Measurements from ENCODE around the gene DDX20.

The DDX20 gene

DNA sequence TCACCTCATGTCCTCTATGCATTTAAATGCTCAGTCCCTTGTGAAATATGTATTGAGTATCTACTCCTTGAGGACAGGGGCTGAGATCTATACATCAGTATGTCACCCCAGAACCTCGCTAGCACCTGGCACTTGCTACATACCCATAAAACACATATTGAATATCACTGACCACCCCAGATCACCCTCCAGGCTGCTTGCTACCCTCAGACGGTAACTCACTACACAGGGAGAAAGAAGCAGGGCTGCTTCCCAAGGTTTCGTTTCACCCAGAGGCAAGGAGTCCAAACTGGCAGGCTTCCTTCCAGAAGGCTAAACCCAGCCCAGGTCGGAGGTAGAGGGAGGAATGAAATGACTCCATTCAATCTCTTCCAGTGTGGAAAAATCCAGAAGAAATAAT is 25.0 kb upstream of the DDX20 start:
- TF ChIP-seq EP300 (IDR thresholded peaks at IDR 0.05; ENCODE audit: borderline replicate concordance) (no peak), NFIC (IDR thresholded peaks at IDR 0.05) (no peak)

DNA sequence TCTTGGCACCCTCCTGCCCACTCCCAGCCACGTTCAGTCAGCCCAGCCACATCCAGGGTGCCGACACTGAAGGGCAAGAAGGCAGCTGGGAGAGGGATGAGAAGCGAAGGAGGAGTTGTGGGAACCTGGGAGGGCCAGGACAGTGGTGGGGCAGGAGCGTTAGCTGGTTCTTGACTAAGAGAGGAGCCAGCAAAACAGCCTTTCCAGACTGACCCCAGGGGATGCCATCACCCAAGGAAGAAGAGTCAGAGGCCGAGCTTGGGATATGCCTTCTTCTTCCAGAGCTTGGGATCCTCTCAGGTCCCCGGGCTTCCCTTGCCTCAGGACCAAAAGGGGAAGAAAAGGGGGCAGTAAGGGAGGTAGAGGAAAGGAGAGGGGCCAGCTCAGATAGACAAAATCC is 23.7 kb upstream of the DDX20 start:
- no peak for TF ChIP-seq RAD21 (IDR thresholded peaks at IDR 0.05; ENCODE audit: low read depth)
- TF ChIP-seq TCF12 (IDR thresholded peaks at IDR 0.05; ENCODE audit: low read depth) = no peak
- no peak for TF ChIP-seq MAX (IDR thresholded peaks at IDR 0.05)
- no peak for TF ChIP-seq FOXM1 (IDR thresholded peaks at IDR 0.05; ENCODE audit: borderline replicate concordance, low read depth)
- no peak for TF ChIP-seq YY1 (IDR thresholded peaks at IDR 0.05; ENCODE audit: low read depth)
- TF ChIP-seq ZBTB7A (IDR thresholded peaks at IDR 0.05; ENCODE audit: low read depth) = no peak
- TF ChIP-seq EGR1 (IDR thresholded peaks at IDR 0.05) = no peak
- TF ChIP-seq CEBPB (IDR thresholded peaks at IDR 0.05) = no peak
- TF ChIP-seq REST (IDR thresholded peaks at IDR 0.05; ENCODE audit: low read depth) = no peak
- no peak for TF ChIP-seq TAF1 (IDR thresholded peaks at IDR 0.05; ENCODE audit: low read depth)
- no peak for TF ChIP-seq NFIC (IDR thresholded peaks at IDR 0.05)
- TF ChIP-seq CREB1 (IDR thresholded peaks at IDR 0.05; ENCODE audit: low read depth) = no peak
- no peak for TF ChIP-seq EP300 (IDR thresholded peaks at IDR 0.05; ENCODE audit: borderline replicate concordance)
- TF ChIP-seq, protein P1, sequence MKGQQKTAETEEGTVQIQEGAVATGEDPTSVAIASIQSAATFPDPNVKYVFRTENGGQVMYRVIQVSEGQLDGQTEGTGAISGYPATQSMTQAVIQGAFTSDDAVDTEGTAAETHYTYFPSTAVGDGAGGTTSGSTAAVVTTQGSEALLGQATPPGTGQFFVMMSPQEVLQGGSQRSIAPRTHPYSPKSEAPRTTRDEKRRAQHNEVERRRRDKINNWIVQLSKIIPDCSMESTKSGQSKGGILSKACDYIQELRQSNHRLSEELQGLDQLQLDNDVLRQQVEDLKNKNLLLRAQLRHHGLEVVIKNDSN (IDR thresholded peaks at IDR 0.05) = no peak
- TF ChIP-seq TEAD4 (IDR thresholded peaks at IDR 0.05) = no peak

DNA sequence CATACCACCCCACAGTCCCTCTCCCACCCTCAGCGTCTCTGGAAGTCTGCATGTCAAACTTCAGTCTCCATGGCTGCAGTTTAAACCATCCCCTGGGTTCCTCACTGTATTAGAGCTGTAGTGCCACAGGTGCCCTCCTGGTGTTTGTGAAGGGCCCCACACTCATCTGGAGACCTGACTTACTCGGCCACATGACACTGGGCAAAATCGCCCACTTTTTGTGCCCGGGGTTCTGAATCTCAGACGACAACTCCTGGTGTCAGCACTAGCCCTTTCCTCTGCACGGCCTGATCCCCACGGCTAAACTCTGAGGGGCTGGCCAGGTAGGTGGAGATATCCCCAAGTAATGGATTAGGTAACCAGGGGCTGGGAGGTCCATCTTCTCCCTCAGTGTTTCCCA is 23.0 kb upstream of the DDX20 start:
- no peak for TF ChIP-seq EP300 (IDR thresholded peaks at IDR 0.05; ENCODE audit: borderline replicate concordance)

DNA sequence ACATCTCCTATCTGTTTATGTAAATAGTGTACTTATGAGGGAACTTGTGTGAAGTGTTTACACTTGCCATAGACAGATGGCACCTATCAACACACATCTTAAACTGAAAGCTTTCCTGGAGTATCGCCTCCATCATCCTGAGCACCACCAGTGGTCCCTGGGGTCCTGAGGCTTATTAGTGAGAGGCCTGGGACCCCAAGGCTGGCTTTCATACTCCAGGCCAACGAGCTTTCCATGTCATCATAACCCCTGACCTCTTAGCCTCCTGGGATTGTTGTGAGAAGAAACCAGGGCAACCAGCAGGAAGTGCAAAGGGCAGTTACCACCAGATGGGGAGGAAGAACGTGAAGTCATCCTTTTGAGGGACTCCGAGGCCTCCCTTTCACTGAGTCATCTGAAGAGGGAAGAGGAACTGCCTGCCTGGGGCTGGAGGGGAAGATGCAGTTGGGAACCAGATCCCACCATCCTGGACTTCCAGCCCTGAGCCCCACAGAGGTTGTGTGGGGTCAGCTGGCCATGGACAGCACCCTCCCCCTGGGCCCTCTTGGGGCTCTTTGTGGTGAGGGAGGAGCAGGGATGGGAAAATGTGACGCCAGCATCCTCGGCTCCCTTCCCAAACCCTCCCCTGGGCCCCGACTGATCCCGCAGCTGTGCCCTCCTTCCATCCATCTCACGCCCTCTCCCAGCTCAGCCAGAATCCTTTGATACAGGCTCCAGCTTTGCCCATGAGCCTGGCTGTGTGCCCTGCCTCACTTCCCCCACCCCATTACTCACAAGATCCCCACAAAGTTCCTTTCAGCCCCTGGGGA is 22.3 kb upstream of the DDX20 start:
- TF ChIP-seq RAD21 (IDR thresholded peaks at IDR 0.05; ENCODE audit: low read depth) (no peak), TAF1 (IDR thresholded peaks at IDR 0.05; ENCODE audit: low read depth) (no peak), YY1 (IDR thresholded peaks at IDR 0.05; ENCODE audit: low read depth) (no peak), FOXM1 (IDR thresholded peaks at IDR 0.05; ENCODE audit: borderline replicate concordance, low read depth) (no peak), CREB1 (IDR thresholded peaks at IDR 0.05; ENCODE audit: low read depth) (no peak), TCF12 (IDR thresholded peaks at IDR 0.05; ENCODE audit: low read depth) (no peak), ZBTB7A (IDR thresholded peaks at IDR 0.05; ENCODE audit: low read depth) (no peak), MAX (IDR thresholded peaks at IDR 0.05) (no peak), NFIC (IDR thresholded peaks at IDR 0.05) (no peak), CEBPB (IDR thresholded peaks at IDR 0.05) (no peak)
- TF ChIP-seq, protein P1 (IDR thresholded peaks at IDR 0.05) = no peak

DNA sequence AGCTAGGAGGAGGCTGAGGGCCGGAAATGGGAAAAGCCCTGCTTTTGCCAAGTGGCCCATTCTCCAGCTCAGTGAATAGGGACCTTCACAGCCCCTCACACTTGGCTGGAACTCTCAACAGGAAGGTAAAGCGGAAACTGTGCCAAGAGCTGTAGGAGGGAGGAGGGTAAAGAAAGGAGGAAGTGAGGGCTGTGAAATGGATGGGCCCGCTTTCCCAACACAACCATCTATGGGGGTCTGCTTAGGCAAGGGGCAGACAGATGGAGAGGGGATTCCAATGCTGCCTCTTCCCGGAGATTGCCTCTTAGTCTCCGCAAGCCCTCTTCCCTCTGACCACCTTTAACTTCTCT is 21.7 kb upstream of the DDX20 start:
- no peak for TF ChIP-seq TEAD4 (IDR thresholded peaks at IDR 0.05)
- no peak for TF ChIP-seq YY1 (IDR thresholded peaks at IDR 0.05; ENCODE audit: low read depth)
- TF ChIP-seq MAX (IDR thresholded peaks at IDR 0.05) = no peak
- TF ChIP-seq EP300 (IDR thresholded peaks at IDR 0.05; ENCODE audit: borderline replicate concordance) = no peak
- no peak for TF ChIP-seq CREB1 (IDR thresholded peaks at IDR 0.05; ENCODE audit: low read depth)
- TF ChIP-seq NFIC (IDR thresholded peaks at IDR 0.05) = no peak

GRCh38 chr1:111734426-111734825 is 21.3 kb upstream of the DDX20 start:
- TF ChIP-seq, protein P1 (IDR thresholded peaks at IDR 0.05) = no peak
- no peak for TF ChIP-seq REST (IDR thresholded peaks at IDR 0.05; ENCODE audit: low read depth)
- TF ChIP-seq RAD21 (IDR thresholded peaks at IDR 0.05; ENCODE audit: low read depth) = no peak
- TF ChIP-seq ZBTB7A (IDR thresholded peaks at IDR 0.05; ENCODE audit: low read depth) = no peak
